K562 (cell line): ENCODE measurements around the gene ITSN1. TPM values are rescaled to one million over a fixed set of nuclear protein-coding genes. Genes with fewer than 3 reads are reported as not detected.

Experiments
- ATF6 ChIP-seq: sonication (generic); formaldehyde crosslinking; IDR thresholded peaks from 2 replicates; pipeline ENCODE4 v1.4.0; 2020; ENCODE audit warnings: mild to moderate bottlenecking, missing genetic modification reagents
- BCOR ChIP-seq: fragments of 450-650 bp; IDR thresholded peaks from 2 replicates; pipeline ENCODE4 v1.6.1; 2016
- CBFA2T3 ChIP-seq: fragments of 450-650 bp; IDR thresholded peaks from 2 replicates; pipeline ENCODE4 v1.6.1; 2017
- CLOCK ChIP-seq: fragments of 250-450 bp; sonication (Bioruptor Pico); IDR thresholded peaks from 2 replicates; pipeline ENCODE4 v1.4.0; 2020; ENCODE audit warnings: mild to moderate bottlenecking, moderate library complexity, borderline replicate concordance
- DPF2 ChIP-seq: fragments of 450-650 bp; IDR thresholded peaks from 2 replicates; pipeline ENCODE4 v1.6.1; 2016
- FOXM1 ChIP-seq, 2 experiments: fragments of 450-650 bp in 1 of 2; sonication (generic) in 1 of 2; formaldehyde crosslinking in 1 of 2; IDR thresholded peaks; 2 replicates each; pipeline versions ENCODE4 v1.6.1 to v1.9.0; 2017 to 2022; ENCODE audit warnings: low read depth in 2 of 2, mild to moderate bottlenecking in 2 of 2, missing genetic modification reagents in 1 of 2, moderate library complexity in 1 of 2
- GTF2A2 ChIP-seq: IDR thresholded peaks from 2 replicates; pipeline ENCODE4 v1.6.1; 2016; ENCODE audit warnings: mild to moderate bottlenecking, missing genetic modification characterization, missing compliant biosample characterization
- KLF16 ChIP-seq: IDR thresholded peaks from 2 replicates; pipeline ENCODE4 v1.6.1; 2016; ENCODE audit warnings: antibody characterized with exemption
- LEF1 ChIP-seq: fragments of 450-650 bp; IDR thresholded peaks from 2 replicates; pipeline ENCODE4 v1.6.1; 2016; ENCODE audit warnings: mild to moderate bottlenecking
- MBD2 ChIP-seq: sonication (generic); IDR thresholded peaks from 2 replicates; pipeline ENCODE4 v1.6.1; 2016; ENCODE audit warnings: low read depth, borderline replicate concordance
- MYC ChIP-seq, 2 experiments: fragments of 250-450 bp in 1 of 2; sonication (Bioruptor Pico) in 1 of 2; IDR thresholded peaks; 2 replicates each; pipeline versions ENCODE4 v1.5.1 to v1.6.1; 2012 to 2021; ENCODE audit warnings: low read depth in 2 of 2, borderline replicate concordance in 1 of 2, improper control_type of control experiment in 1 of 2, low read length in 1 of 2, mild to moderate bottlenecking in 1 of 2, moderate library complexity in 1 of 2
- STAG1 ChIP-seq: sonication (generic); formaldehyde crosslinking; IDR thresholded peaks from 2 replicates; pipeline ENCODE4 v1.5.0; 2020; ENCODE audit warnings: missing genetic modification reagents, borderline replicate concordance
- TFAM ChIP-seq: fragments of 250-450 bp; sonication (Bioruptor Pico); conservative IDR thresholded peaks from 2 replicates; pipeline ENCODE4 v1.5.0; 2021; ENCODE audit warnings: mild to moderate bottlenecking, moderate library complexity
- ZNF165 ChIP-seq: fragments of 250-450 bp; sonication (Bioruptor Pico); IDR thresholded peaks from 2 replicates; pipeline ENCODE4 v1.4.0; 2020; ENCODE audit warnings: borderline replicate concordance
- ZNF41 ChIP-seq: fragments of 250-450 bp; sonication (Bioruptor Pico); conservative IDR thresholded peaks from 2 replicates; pipeline ENCODE4 v1.4.0; 2020; ENCODE audit warnings: mild to moderate bottlenecking
- ZNF431 ChIP-seq: sonication (generic); formaldehyde crosslinking; IDR thresholded peaks from 2 replicates; pipeline ENCODE4 v1.8.0; 2022; ENCODE audit warnings: mild to moderate bottlenecking, missing genetic modification reagents
- polyA plus RNA-seq, 8 experiments: library from polyadenylated mRNA; depleted of rRNA in 4 of 8; stranded (reverse) in 5 of 8; unstranded in 3 of 8; fragments of >200 nt; fragmentation: Nextera tagmentation in 2 of 8; fragmentation: Illumina TruSeq in 1 of 8; extraction: Ambion mirVana in 2 of 8; extraction: Trizol in 1 of 8; gene quantifications; 2 replicates each; pipeline versions ENCODE4 v1.2.1 to v1.2.3, GENCODE V29; 2011 to 2014; ENCODE audit warnings: inconsistent platforms in 1 of 8, missing spikeins in 1 of 8
- total RNA-seq, 7 experiments: library from RNA; depleted of rRNA in 6 of 7; stranded (reverse); fragments of >200 nt in 6 of 7; fragmentation: Illumina TruSeq in 2 of 7; extraction: Trizol in 2 of 7; gene quantifications; 2 replicates each; pipeline versions ENCODE4 v1.2.1 to v1.2.3, GENCODE V29; 2011 to 2021; ENCODE audit warnings: low replicate concordance in 1 of 7
- TF ChIP-seq, protein P1 (sequence below): fragments of 200-800 bp; sonication (Bioruptor generic); IDR thresholded peaks from 2 replicates; pipeline ENCODE4 v1.6.1; 2016; ENCODE audit warnings: missing genetic modification characterization, missing compliant biosample characterization
- TF ChIP-seq, protein P2 (sequence below): fragments of 450-650 bp; IDR thresholded peaks from 2 replicates; pipeline ENCODE4 v1.6.1; 2014; ENCODE audit warnings: low read depth, mild to moderate bottlenecking, moderate library complexity, borderline replicate concordance

The ITSN1 gene
- total and polyA plus RNA-seq, 9 of the 15 experiments (the other 6 are each of a cell fraction or from before 2014, with no cell fraction given) = 1.1 to 12.6 (median 4.8) TPM

GRCh38 chr21:33751120-33751519, 108.8 kb downstream of the ITSN1 start (continued):
- no peak for TF ChIP-seq MBD2
- no peak for TF ChIP-seq CLOCK (CRISPR knock-in tag)
- TF ChIP-seq GTF2A2 (tag) = no peak
- TF ChIP-seq ZNF431 = no peak
- no peak for TF ChIP-seq KLF16
- TF ChIP-seq STAG1 (CRISPR knock-in tag) = no peak
- TF ChIP-seq ATF6 = no peak; the same call in 1 of the 2 replicates
- no peak for TF ChIP-seq ZNF41
- TF ChIP-seq DPF2 = peak; percentile 67
- TF ChIP-seq, protein P1, sequence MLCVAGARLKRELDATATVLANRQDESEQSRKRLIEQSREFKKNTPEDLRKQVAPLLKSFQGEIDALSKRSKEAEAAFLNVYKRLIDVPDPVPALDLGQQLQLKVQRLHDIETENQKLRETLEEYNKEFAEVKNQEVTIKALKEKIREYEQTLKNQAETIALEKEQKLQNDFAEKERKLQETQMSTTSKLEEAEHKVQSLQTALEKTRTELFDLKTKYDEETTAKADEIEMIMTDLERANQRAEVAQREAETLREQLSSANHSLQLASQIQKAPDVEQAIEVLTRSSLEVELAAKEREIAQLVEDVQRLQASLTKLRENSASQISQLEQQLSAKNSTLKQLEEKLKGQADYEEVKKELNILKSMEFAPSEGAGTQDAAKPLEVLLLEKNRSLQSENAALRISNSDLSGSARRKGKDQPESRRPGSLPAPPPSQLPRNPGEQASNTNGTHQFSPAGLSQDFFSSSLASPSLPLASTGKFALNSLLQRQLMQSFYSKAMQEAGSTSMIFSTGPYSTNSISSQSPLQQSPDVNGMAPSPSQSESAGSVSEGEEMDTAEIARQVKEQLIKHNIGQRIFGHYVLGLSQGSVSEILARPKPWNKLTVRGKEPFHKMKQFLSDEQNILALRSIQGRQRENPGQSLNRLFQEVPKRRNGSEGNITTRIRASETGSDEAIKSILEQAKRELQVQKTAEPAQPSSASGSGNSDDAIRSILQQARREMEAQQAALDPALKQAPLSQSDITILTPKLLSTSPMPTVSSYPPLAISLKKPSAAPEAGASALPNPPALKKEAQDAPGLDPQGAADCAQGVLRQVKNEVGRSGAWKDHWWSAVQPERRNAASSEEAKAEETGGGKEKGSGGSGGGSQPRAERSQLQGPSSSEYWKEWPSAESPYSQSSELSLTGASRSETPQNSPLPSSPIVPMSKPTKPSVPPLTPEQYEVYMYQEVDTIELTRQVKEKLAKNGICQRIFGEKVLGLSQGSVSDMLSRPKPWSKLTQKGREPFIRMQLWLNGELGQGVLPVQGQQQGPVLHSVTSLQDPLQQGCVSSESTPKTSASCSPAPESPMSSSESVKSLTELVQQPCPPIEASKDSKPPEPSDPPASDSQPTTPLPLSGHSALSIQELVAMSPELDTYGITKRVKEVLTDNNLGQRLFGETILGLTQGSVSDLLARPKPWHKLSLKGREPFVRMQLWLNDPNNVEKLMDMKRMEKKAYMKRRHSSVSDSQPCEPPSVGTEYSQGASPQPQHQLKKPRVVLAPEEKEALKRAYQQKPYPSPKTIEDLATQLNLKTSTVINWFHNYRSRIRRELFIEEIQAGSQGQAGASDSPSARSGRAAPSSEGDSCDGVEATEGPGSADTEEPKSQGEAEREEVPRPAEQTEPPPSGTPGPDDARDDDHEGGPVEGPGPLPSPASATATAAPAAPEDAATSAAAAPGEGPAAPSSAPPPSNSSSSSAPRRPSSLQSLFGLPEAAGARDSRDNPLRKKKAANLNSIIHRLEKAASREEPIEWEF (CRISPR knock-in tag) = no peak
- TF ChIP-seq TFAM (CRISPR knock-in tag) = no peak
- peak; percentile 80 for TF ChIP-seq MYC (IDR thresholded peaks at IDR 0.05; ENCODE audit: low read depth, low read length)
- no peak for TF ChIP-seq MYC (CRISPR knock-in tag; IDR thresholded peaks at IDR 0.05; ENCODE audit: borderline replicate concordance, low read depth)
- TF ChIP-seq LEF1 = 0 out of 2 replicates have a peak, but pooled peaks have one; percentile 18
- no peak for TF ChIP-seq BCOR
- peak; percentile 31; the same call in 1 of the 2 replicates for TF ChIP-seq CBFA2T3
- TF ChIP-seq, protein P2, sequence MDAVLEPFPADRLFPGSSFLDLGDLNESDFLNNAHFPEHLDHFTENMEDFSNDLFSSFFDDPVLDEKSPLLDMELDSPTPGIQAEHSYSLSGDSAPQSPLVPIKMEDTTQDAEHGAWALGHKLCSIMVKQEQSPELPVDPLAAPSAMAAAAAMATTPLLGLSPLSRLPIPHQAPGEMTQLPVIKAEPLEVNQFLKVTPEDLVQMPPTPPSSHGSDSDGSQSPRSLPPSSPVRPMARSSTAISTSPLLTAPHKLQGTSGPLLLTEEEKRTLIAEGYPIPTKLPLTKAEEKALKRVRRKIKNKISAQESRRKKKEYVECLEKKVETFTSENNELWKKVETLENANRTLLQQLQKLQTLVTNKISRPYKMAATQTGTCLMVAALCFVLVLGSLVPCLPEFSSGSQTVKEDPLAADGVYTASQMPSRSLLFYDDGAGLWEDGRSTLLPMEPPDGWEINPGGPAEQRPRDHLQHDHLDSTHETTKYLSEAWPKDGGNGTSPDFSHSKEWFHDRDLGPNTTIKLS = no peak
- no peak for TF ChIP-seq ZNF165
- TF ChIP-seq FOXM1 (IDR thresholded peaks at IDR 0.05; ENCODE audit: low read depth) = peak; percentile 37; the same call in 1 of the 2 replicates
- no peak for TF ChIP-seq FOXM1 (CRISPR knock-in tag; IDR thresholded peaks at IDR 0.05; ENCODE audit: low read depth)
